ENCODE data around the gene CUX1. TPM values are rescaled to one million over a fixed set of nuclear protein-coding genes. Genes with fewer than 3 reads are reported as not detected.

The CUX1 gene
- total RNA-seq, 1 experiment from 2014 or later = 49.8 TPM

GRCh38 chr7:101964680-101965452 lies 147.4 kb downstream of the CUX1 start:
- H3K36me3 ChIP-seq = no peaks in the 10 kb centered on the region; the same call in 1 of the 2 replicates
- no peaks in the 10 kb centered on the region for H3K27me3 ChIP-seq (replicated peaks)
- no peak overlapping the region for H3K27ac ChIP-seq
- no peak for DNase-seq (ENCODE audit: low read depth in 1 of 2, low spot score in 2 of 2)
- H3K4me1 ChIP-seq (replicated peaks) = no peaks in the 10 kb centered on the region
- H3K4me3 ChIP-seq = no peak overlapping the region
- no peaks in the 10 kb centered on the region for H3K9me3 ChIP-seq (replicated peaks)

- no peaks in the 10 kb centered on the region for H3K9me3 ChIP-seq (replicated peaks)
Measured at GRCh38 chr7:101968720-101969466, 151.5 kb downstream of the CUX1 start.

GRCh38 chr7:101969997-101970585 lies 152.7 kb downstream of the CUX1 start:
- Histone ChIP-seq H3K4me3 (no peak overlapping the region), H3K9me3 (replicated peaks) (no peaks in the 10 kb centered on the region), H3K27me3 (replicated peaks) (no peaks in the 10 kb centered on the region), H3K27ac (no peak overlapping the region), H3K4me1 (replicated peaks) (no peaks in the 10 kb centered on the region), H3K36me3 (0 out of 2 replicates have a peak, but pooled peaks cover 4% of the 10 kb centered on the region)
- no peak for DNase-seq (ENCODE audit: low read depth in 1 of 2, low spot score in 2 of 2)

More at GRCh38 chr7:101968720-101969466, 151.5 kb downstream of the CUX1 start:
- Histone ChIP-seq H3K27me3 (replicated peaks) (no peaks in the 10 kb centered on the region), H3K27ac (no peak overlapping the region), H3K36me3 (0 out of 2 replicates have a peak, but pooled peaks cover 4% of the 10 kb centered on the region), H3K4me3 (no peak overlapping the region), H3K4me1 (replicated peaks) (no peaks in the 10 kb centered on the region)
- DNase-seq (ENCODE audit: low read depth in 1 of 2, low spot score in 2 of 2) = no peak

GRCh38 chr7:101970801-101971200 lies 153.4 kb downstream of the CUX1 start:
- H3K4me1 ChIP-seq (replicated peaks) = peaks cover 5% of the 10 kb centered on the region; the same call in 1 of the 2 replicates
- H3K4me3 ChIP-seq = no peak overlapping the region
- H3K27ac ChIP-seq = no peak overlapping the region
- no peaks in the 10 kb centered on the region for H3K9me3 ChIP-seq (replicated peaks)
- H3K36me3 ChIP-seq = 0 out of 2 replicates have a peak, but pooled peaks cover 4% of the 10 kb centered on the region
- no peaks in the 10 kb centered on the region for H3K27me3 ChIP-seq (replicated peaks)
- DNase-seq (ENCODE audit: low read depth in 1 of 2, low spot score in 2 of 2) = no peak

- no peak overlapping the region for H3K27ac ChIP-seq
- 0 out of 2 replicates have a peak, but pooled peaks cover 4% of the 10 kb centered on the region for H3K36me3 ChIP-seq
- no peaks in the 10 kb centered on the region for H3K9me3 ChIP-seq (replicated peaks)
- H3K4me1 ChIP-seq (replicated peaks) = peaks cover 6% of the 10 kb centered on the region; the same call in 1 of the 2 replicates
- H3K4me3 ChIP-seq = no peak overlapping the region
- H3K27me3 ChIP-seq (replicated peaks) = no peaks in the 10 kb centered on the region
- DNase-seq (ENCODE audit: low read depth in 1 of 2, low spot score in 2 of 2) = no peak
Measured at GRCh38 chr7:101971457-101971856, 154.0 kb downstream of the CUX1 start.

GRCh38 chr7:101972627-101973026 lies 155.2 kb downstream of the CUX1 start:
- peaks cover 6% of the 10 kb centered on the region; the same call in 1 of the 2 replicates for H3K4me1 ChIP-seq (replicated peaks)
- H3K4me3 ChIP-seq = no peak overlapping the region
- no peaks in the 10 kb centered on the region for H3K9me3 ChIP-seq (replicated peaks)
- 0 out of 2 replicates have a peak, but pooled peaks cover 4% of the 10 kb centered on the region for H3K36me3 ChIP-seq
- H3K27me3 ChIP-seq (replicated peaks) = no peaks in the 10 kb centered on the region
- DNase-seq (ENCODE audit: low read depth in 1 of 2, low spot score in 2 of 2) = no peak
- no peak overlapping the region for H3K27ac ChIP-seq

GRCh38 chr7:101973130-101973529 lies 155.7 kb downstream of the CUX1 start:
- Histone ChIP-seq H3K27me3 (replicated peaks) (no peaks in the 10 kb centered on the region), H3K27ac (no peak overlapping the region), H3K4me3 (no peak overlapping the region), H3K4me1 (replicated peaks) (peaks cover 6% of the 10 kb centered on the region; the same call in 1 of the 2 replicates), H3K36me3 (0 out of 2 replicates have a peak, but pooled peaks cover 4% of the 10 kb centered on the region), H3K9me3 (replicated peaks) (no peaks in the 10 kb centered on the region)
- no peak for DNase-seq (ENCODE audit: low read depth in 1 of 2, low spot score in 2 of 2)

- no peak for DNase-seq (ENCODE audit: low read depth in 1 of 2, low spot score in 2 of 2)
- no peak overlapping the region for H3K27ac ChIP-seq
Measured at GRCh38 chr7:101974393-101974792, 157.0 kb downstream of the CUX1 start.

GRCh38 chr7:101975046-101975445 lies 157.6 kb downstream of the CUX1 start:
- Histone ChIP-seq H3K4me1 (replicated peaks) (peaks cover 6% of the 10 kb centered on the region; the same call in 1 of the 2 replicates), H3K9me3 (replicated peaks) (no peaks in the 10 kb centered on the region), H3K27ac (no peak overlapping the region), H3K27me3 (replicated peaks) (no peaks in the 10 kb centered on the region), H3K36me3 (0 out of 2 replicates have a peak, but pooled peaks cover 4% of the 10 kb centered on the region), H3K4me3 (no peak overlapping the region)
- DNase-seq (ENCODE audit: low read depth in 1 of 2, low spot score in 2 of 2) = no peak

More at GRCh38 chr7:101974393-101974792, 157.0 kb downstream of the CUX1 start:
- H3K9me3 ChIP-seq (replicated peaks) = no peaks in the 10 kb centered on the region
- peaks cover 6% of the 10 kb centered on the region; the same call in 1 of the 2 replicates for H3K4me1 ChIP-seq (replicated peaks)
- H3K4me3 ChIP-seq = no peak overlapping the region
- H3K27me3 ChIP-seq (replicated peaks) = no peaks in the 10 kb centered on the region
- 0 out of 2 replicates have a peak, but pooled peaks cover 4% of the 10 kb centered on the region for H3K36me3 ChIP-seq

- 0 out of 2 replicates have a peak, but pooled peaks cover 4% of the 10 kb centered on the region for H3K36me3 ChIP-seq
- H3K4me3 ChIP-seq = no peak overlapping the region
- no peak overlapping the region for H3K27ac ChIP-seq
- no peaks in the 10 kb centered on the region for H3K9me3 ChIP-seq (replicated peaks)
- no peak for DNase-seq (ENCODE audit: low read depth in 1 of 2, low spot score in 2 of 2)
- peaks cover 6% of the 10 kb centered on the region; the same call in 1 of the 2 replicates for H3K4me1 ChIP-seq (replicated peaks)
- H3K27me3 ChIP-seq (replicated peaks) = no peaks in the 10 kb centered on the region
Measured at GRCh38 chr7:101976411-101976810, 159.0 kb downstream of the CUX1 start.

- H3K36me3 ChIP-seq = 0 out of 2 replicates have a peak, but pooled peaks cover 4% of the 10 kb centered on the region
- DNase-seq (ENCODE audit: low read depth in 1 of 2, low spot score in 2 of 2) = no peak
- no peak overlapping the region for H3K4me3 ChIP-seq
- no peak overlapping the region for H3K27ac ChIP-seq
- H3K9me3 ChIP-seq (replicated peaks) = no peaks in the 10 kb centered on the region
- H3K27me3 ChIP-seq (replicated peaks) = no peaks in the 10 kb centered on the region
- H3K4me1 ChIP-seq (replicated peaks) = peaks cover 6% of the 10 kb centered on the region; the same call in 1 of the 2 replicates
Measured at GRCh38 chr7:101977249-101977648, 159.8 kb downstream of the CUX1 start.

GRCh38 chr7:101978683-101979082 lies 161.3 kb downstream of the CUX1 start:
- Histone ChIP-seq H3K27me3 (replicated peaks) (no peaks in the 10 kb centered on the region), H3K4me1 (replicated peaks) (peaks cover 6% of the 10 kb centered on the region; the same call in 1 of the 2 replicates), H3K27ac (no peak overlapping the region), H3K9me3 (replicated peaks) (no peaks in the 10 kb centered on the region; the same call in 1 of the 2 replicates), H3K4me3 (no peak overlapping the region), H3K36me3 (0 out of 2 replicates have a peak, but pooled peaks cover 3% of the 10 kb centered on the region)
- DNase-seq (ENCODE audit: low read depth in 1 of 2, low spot score in 2 of 2) = no peak

GRCh38 chr7:101983147-101983811 lies 165.9 kb downstream of the CUX1 start:
- Histone ChIP-seq H3K4me1 (replicated peaks) (no peaks in the 10 kb centered on the region), H3K4me3 (no peak overlapping the region)
- no peak for DNase-seq (ENCODE audit: low read depth in 1 of 2, low spot score in 2 of 2)

More at GRCh38 chr7:101983147-101983811, 165.9 kb downstream of the CUX1 start:
- Histone ChIP-seq H3K9me3 (replicated peaks) (no peaks in the 10 kb centered on the region; the same call in 1 of the 2 replicates), H3K27ac (no peak overlapping the region), H3K27me3 (replicated peaks) (no peaks in the 10 kb centered on the region), H3K36me3 (0 out of 2 replicates have a peak, but pooled peaks cover 3% of the 10 kb centered on the region)

All from SJSA1 (cell line).